C4-2B (cell line): ENCODE measurements around the gene GPR12.

Experiments
- ZFX ChIP-seq: fragments of 450-650 bp; IDR thresholded peaks from 2 replicates; pipeline ENCODE4 v1.6.1; 2017
- TF ChIP-seq, protein P1 (sequence below): fragments of 450-650 bp; conservative IDR thresholded peaks from 2 replicates; pipeline ENCODE4 v1.5.1; 2017; ENCODE audit warnings: mild to moderate bottlenecking

DNA sequence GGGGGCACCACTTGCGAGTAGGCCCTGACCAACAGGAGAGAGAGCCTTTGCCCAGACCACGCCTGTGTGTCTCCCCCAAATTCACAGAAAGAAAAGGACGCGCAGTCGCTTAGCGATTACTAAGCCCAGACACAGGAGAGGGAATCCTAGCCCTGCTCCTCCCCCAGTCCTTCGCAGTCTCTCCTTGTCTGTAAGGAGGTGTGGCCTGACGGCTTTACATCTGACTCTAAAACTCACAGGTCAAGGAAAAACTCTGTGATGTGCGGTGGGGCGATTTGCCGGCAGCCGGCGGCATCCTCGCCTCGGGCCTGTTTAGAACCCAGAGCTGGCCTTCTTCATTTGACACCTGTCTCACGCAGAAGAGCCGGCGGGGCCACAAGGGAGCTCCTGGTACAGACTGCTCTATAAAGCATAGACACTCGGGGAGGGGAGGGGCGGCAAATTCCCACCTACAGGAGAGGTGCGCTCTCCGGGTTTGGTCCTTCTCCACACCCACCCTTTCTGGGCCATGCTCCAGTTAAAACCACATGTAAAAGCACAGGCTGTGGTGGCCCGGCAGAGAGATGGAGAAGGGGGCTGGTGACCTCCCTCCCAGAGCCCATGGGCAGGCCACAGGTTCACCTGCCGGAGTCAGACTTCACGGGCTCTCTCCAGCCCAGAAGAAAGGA is 17.8 kb downstream of the GPR12 start:
- TF ChIP-seq, protein P1, sequence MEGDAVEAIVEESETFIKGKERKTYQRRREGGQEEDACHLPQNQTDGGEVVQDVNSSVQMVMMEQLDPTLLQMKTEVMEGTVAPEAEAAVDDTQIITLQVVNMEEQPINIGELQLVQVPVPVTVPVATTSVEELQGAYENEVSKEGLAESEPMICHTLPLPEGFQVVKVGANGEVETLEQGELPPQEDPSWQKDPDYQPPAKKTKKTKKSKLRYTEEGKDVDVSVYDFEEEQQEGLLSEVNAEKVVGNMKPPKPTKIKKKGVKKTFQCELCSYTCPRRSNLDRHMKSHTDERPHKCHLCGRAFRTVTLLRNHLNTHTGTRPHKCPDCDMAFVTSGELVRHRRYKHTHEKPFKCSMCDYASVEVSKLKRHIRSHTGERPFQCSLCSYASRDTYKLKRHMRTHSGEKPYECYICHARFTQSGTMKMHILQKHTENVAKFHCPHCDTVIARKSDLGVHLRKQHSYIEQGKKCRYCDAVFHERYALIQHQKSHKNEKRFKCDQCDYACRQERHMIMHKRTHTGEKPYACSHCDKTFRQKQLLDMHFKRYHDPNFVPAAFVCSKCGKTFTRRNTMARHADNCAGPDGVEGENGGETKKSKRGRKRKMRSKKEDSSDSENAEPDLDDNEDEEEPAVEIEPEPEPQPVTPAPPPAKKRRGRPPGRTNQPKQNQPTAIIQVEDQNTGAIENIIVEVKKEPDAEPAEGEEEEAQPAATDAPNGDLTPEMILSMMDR, result no peak
- TF ChIP-seq ZFX, result no peak
